Osteocyte (in vitro differentiated cells): ENCODE results near the gene TIE1. TPM values are rescaled to one million over a fixed set of nuclear protein-coding genes. Genes with fewer than 3 reads are reported as not detected.

ENCODE experiments used
- DNase-seq: peaks from one replicate; pipeline ENCODE4 v3.0.0; 2021; ENCODE audit warnings: mixed read lengths; ENCODE audit not compliant: unreplicated experiment; ENCODE audit errors: extremely low spot score
- H3K27ac Mint-ChIP-seq: one replicate; pipeline ENCODE4 v1.8.0; 2021; ENCODE audit warnings: mild to moderate bottlenecking, mixed read lengths; ENCODE audit not compliant: unreplicated experiment
- H3K27me3 Mint-ChIP-seq: one replicate; pipeline ENCODE4 v1.8.0; 2021; ENCODE audit warnings: mixed read lengths; ENCODE audit not compliant: unreplicated experiment
- H3K36me3 Mint-ChIP-seq: one replicate; pipeline ENCODE4 v1.8.0; 2021; ENCODE audit warnings: mixed read lengths; ENCODE audit not compliant: unreplicated experiment
- H3K4me1 Mint-ChIP-seq: one replicate; pipeline ENCODE4 v1.8.0; 2021; ENCODE audit warnings: mixed read lengths; ENCODE audit not compliant: unreplicated experiment
- H3K4me3 Mint-ChIP-seq: one replicate; pipeline ENCODE4 v1.8.0; 2021; ENCODE audit warnings: mild to moderate bottlenecking, moderate library complexity, mixed read lengths; ENCODE audit not compliant: unreplicated experiment
- H3K9me3 Mint-ChIP-seq: one replicate; pipeline ENCODE4 v1.8.0; 2021; ENCODE audit warnings: mixed read lengths; ENCODE audit not compliant: unreplicated experiment
- total RNA-seq: library from RNA; stranded (reverse); gene quantifications from 2 replicates; pipeline ENCODE4 v1.2.1, GENCODE V29; 2021
- TF ChIP-seq, protein P1 (sequence below): fragments of 200-600 bp; sonication (generic); IDR thresholded peaks from 2 replicates; pipeline ENCODE4 v1.5.0; 2021; ENCODE audit warnings: antibody characterized with exemption, mild to moderate bottlenecking, moderate library complexity

TIE1 gene
- total RNA-seq, 1 donor from 2014 or later = not detected

DNA sequence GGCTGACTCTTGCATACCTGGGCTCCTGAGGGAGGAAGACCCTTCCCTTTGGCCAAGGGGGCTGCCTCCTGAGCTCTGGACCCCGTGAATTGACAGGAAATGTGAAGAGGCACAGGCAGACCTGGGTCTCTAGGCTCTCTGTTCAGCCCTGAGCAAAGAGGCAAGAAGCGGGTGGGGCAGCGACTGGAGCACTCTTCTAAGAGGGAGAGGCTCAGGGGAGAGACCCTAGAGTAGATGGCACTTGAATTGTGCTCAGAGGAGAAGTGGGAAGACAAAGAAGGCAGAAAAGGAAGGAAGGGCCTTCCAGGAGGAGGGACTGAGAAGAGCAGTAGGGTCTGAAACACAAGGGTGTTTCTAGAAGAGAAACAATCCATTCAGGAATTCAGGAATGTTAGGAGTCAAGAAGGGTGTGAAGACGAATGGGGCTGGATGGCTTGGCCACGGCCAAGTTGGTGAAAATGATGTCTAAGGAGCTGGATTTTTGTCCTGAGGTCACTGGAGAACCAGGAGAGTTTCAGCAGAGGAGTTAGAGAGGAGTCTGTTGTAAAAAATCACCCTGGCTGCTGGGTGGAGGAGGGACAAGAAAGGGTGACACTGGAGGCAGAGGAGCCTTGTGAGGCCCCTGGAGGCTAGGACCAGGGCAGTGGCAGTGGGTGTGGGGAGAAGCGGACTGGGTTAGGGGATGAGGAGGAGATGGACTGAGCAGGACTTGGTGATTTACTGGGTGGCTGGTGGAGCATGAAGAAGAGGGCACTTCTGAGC lies 5.3 kb downstream of the TIE1 start:
- no peak overlapping the region for H3K27ac Mint-ChIP-seq
- no peaks in the 10 kb centered on the region for H3K36me3 Mint-ChIP-seq
- H3K9me3 Mint-ChIP-seq = no peaks in the 10 kb centered on the region
- no peak overlapping the region for H3K4me3 Mint-ChIP-seq
- peaks cover 2% of the 10 kb centered on the region for H3K4me1 Mint-ChIP-seq
- H3K27me3 Mint-ChIP-seq = no peaks in the 10 kb centered on the region
- DNase-seq = no peak
- TF ChIP-seq, protein P1, sequence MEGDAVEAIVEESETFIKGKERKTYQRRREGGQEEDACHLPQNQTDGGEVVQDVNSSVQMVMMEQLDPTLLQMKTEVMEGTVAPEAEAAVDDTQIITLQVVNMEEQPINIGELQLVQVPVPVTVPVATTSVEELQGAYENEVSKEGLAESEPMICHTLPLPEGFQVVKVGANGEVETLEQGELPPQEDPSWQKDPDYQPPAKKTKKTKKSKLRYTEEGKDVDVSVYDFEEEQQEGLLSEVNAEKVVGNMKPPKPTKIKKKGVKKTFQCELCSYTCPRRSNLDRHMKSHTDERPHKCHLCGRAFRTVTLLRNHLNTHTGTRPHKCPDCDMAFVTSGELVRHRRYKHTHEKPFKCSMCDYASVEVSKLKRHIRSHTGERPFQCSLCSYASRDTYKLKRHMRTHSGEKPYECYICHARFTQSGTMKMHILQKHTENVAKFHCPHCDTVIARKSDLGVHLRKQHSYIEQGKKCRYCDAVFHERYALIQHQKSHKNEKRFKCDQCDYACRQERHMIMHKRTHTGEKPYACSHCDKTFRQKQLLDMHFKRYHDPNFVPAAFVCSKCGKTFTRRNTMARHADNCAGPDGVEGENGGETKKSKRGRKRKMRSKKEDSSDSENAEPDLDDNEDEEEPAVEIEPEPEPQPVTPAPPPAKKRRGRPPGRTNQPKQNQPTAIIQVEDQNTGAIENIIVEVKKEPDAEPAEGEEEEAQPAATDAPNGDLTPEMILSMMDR = no peak

DNA sequence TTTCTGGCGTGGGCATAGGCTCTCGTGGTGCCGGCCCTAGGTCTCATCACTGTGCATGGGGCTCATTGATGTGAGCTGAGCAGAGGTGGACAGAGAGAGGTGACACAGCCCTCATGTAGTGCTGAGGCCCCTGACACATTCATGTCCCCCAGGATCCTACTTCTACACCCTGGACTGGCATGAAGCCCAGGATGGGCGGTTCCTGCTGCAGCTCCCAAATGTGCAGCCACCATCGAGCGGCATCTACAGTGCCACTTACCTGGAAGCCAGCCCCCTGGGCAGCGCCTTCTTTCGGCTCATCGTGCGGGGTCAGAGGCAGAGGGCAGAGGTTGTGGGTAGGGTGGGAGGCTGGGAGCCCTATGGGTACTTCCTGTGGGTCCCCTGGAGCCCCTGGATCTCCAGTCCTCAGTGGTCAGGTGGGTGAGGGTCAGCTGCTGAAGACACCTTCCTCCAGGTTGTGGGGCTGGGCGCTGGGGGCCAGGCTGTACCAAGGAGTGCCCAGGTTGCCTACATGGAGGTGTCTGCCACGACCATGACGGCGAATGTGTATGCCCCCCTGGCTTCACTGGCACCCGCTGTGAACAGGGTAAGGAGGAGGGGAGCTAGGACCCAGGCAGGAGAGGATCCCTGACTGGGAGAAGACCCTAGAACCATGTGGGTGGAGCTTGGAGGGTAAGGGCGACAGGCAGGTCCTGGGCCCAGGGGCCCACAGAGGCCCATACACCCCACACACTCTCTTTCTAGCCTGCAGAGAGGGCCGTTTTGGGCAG lies 6.1 kb downstream of the TIE1 start:
- Mint-ChIP-seq H3K27ac (no peak overlapping the region), H3K4me1 (peaks cover 2% of the 10 kb centered on the region), H3K27me3 (no peaks in the 10 kb centered on the region), H3K9me3 (no peaks in the 10 kb centered on the region), H3K4me3 (no peak overlapping the region), H3K36me3 (no peaks in the 10 kb centered on the region)
- TF ChIP-seq, protein P1 = no peak
- no peak for DNase-seq

DNA sequence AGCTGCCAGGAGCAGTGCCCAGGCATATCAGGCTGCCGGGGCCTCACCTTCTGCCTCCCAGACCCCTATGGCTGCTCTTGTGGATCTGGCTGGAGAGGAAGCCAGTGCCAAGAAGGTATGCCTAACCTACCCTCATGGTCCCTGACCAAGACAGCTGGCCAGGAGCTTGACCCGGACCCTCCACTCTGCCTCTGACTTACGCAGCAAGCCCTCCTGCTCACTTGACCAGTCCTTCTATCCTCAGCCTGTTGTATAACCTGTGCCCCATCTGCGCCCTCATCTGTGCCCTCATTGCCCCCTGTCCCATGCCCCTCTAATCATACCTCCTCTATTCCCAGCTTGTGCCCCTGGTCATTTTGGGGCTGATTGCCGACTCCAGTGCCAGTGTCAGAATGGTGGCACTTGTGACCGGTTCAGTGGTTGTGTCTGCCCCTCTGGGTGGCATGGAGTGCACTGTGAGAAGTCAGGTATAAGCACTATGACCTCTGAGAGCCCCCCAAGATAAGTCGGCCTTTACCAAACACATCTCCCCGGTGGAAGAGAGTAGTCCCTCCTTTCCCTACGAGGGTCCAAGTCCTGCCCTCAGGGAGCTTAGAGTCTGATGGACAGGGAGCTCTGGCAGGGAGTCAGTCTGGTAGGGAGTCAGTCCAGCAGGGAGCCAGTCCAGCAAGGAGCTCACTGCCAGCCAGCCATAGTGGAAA lies 6.8 kb downstream of the TIE1 start:
- Mint-ChIP-seq H3K27ac (no peak overlapping the region), H3K4me3 (no peak overlapping the region), H3K36me3 (no peaks in the 10 kb centered on the region), H3K27me3 (no peaks in the 10 kb centered on the region), H3K9me3 (no peaks in the 10 kb centered on the region), H3K4me1 (peaks cover 2% of the 10 kb centered on the region)
- no peak for DNase-seq
- TF ChIP-seq, protein P1 = no peak

DNA sequence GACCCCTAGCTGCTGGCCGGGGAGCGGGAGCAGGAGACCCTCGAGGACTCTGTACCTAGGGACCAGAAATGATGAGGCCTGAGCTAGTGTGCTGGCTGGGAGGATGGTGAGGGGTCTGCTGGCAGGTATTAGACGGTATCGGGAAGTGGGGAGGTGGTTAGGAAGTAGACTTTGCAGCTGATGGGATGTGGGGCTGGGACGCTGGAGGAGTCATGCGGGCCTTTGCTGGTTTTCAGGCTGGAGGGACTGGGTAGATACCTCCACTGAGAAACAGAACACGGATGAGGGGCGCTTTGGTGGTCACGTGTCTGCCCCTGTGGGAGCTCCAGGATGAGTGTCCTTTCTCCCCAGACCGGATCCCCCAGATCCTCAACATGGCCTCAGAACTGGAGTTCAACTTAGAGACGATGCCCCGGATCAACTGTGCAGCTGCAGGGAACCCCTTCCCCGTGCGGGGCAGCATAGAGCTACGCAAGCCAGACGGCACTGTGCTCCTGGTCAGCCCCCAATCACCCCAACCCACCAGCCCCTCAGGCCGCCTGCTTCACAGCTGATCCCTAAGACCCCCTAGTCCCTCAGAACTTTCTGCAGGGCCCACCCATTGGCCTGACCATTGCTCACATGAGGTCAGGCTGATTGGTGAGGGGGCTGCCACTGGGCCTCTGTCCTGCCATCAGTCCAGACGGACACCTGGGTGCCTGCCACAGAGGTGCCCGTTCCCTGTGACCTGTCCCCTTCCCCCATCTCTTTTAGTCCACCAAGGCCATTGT lies 8.0 kb downstream of the TIE1 start:
- Mint-ChIP-seq H3K4me3 (no peak overlapping the region), H3K36me3 (no peaks in the 10 kb centered on the region), H3K9me3 (no peaks in the 10 kb centered on the region), H3K4me1 (peaks cover 2% of the 10 kb centered on the region), H3K27ac (no peak overlapping the region), H3K27me3 (no peaks in the 10 kb centered on the region)
- TF ChIP-seq, protein P1 = no peak
- no peak for DNase-seq
